UCSD-AML1 (cell line): Measurements from ENCODE around the gene LCN10.
"Not testable (repeated sequence)": the region's sequence is repeated elsewhere in the genome, so short reads cannot be mapped to it uniquely, and the experiment has no call there.

ENCODE experiments used
- DNase-seq: peaks from one replicate; lab custom pipeline; 2025; ENCODE audit not compliant: unreplicated experiment; lab: John Stamatoyannopoulos, UW

The LCN10 gene

DNA sequence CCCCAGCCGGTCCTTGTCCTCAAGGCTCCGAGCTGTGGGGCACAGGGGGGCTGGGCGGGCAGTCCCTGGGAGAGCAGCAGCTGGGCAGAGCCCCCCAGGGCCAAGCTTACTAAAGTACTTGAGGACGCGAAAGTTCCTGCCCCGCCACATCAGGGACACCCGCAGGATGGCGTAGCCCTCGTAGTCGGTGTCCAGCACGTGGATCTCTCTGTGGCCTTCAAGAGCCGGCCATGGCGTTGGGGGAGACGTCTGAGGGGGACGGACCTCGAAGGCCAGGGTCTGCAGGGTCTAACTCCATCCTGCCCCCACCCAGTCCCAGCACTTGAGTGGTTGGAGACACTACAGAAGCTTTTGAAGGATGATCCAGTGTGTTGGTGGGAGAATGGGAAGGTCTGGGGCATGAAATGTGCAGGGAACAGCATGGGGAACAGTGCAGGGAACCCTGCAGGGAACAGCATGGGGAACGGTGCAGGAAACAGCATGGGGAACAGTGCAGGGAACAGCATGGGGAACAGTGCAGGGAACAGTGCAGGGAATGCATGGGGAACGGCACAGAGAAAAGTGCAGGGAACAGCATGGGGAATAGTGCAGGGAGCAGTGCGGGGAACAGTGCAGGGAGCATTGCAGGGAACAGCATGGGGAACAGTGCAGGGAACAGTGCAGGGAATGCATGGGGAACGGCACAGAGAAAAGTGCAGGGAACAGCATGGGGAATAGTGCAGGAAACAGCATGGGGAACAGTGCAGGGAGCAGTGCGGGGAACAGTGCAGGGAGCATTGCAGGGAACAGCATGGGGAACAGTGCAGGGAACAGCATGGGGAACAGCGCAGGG lies 12.8 kb upstream of the LCN10 start:
- DNase-seq = not testable (repeated sequence)

DNA sequence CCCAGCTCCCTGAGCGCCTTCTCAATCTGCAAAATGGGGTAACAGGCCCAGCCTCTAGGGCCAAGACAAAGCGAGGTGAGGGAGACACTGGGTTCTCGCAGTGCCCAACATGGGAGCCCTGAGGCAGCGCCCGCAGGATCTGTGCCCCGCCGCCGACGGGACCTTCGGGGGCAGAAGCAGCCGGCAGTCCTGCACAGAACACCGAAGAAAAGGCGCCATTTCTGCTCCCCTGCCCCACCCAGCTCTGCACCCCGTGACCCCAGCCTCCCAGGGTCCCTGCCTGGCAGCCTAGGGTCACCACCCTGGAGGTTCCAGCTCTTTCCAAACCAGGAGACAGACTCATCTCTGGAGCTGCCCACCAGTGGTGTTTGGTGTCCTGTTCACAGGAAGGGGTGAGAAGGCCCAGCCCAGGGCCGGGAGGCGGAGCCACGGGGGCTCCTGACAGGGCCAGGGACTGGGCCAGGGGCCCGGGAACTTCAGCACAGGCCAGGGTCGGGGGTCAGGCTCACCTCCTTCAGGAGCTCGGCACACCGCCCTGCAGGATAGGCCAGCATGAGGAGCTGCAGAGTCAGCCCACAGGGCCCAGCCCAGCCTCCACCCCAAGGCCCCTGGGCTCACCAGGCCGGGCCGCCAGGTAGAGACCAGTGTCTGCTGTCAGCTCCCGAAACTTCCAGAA lies 12.0 kb upstream of the LCN10 start:
- DNase-seq = no peak

DNA sequence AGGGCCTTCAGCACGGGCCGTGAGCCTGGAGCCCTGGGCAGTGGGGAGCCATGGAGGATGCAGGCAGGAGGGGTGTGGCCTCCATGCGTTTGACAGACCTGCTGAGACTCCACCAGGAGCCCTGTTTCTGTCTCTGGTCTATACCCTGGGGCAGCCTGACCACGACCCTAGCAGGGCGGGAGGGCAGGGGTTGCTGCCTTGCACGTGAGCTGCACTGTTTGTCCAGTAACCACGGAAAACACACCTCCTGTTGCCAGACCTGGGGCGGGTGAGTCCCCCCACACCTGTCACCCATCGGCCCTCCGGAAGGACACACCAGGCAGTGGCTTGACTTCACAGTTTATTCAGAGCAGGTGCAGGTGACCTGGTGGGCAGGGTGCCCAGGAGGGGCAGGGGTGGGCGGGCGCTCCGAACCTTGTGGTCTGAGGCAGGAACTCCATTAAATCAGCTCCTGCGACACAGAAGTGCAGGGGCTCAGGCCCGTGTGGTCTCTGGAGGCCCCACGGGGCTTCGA lies 11.4 kb upstream of the LCN10 start:
- DNase-seq = no peak

DNA sequence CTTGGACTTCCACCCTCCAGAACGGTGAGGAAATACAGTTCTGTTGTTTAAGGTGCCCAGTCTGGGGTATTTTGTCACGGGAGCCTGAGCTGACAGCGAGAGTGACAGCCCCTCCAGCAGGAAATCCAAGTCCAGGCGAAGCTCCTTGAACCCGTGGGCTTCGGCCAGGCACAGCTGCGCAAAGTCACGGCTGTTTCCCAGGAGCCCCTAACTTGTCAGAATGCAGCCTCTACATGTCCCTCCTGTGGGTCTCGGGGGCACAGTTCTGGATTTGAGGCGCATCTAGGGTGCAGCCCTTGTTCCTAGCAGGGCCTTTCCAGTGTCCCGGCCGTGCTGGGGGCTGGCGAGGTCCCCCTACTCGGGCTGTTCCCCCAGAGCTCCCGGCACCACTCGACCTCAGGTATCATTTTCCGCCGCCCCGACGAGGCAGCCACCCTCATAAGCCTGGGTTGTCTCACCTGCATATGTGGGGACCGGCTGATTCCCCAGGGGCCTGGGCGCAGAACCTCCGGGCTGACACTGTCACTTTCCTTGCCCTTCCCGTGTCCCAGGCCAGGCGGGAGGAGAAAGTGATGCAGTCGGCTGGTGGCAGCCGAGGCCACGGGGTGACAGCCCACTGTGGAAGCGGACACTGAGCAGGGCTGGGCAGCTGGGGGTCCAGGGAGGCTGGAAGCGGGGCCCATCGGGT lies 10.8 kb upstream of the LCN10 start:
- no peak for DNase-seq

DNA sequence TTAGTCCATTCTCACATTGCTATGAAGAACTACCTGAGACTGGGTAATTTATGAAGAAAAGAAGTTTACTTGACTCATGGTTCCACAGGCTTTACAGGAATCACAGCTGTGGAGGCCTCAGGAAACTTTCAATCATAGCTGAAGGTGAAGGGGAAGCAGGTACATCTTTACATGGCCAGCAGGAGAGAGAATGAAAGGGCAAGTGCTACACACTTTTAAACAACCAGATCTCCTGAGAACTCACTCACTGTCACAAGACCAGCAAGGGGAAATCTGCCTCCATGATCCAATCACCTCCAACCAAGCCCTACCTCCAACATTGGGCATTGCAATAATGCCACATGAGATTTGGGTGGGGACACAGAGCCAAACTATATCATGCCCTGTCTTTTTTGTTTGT lies 9.1 kb upstream of the LCN10 start:
- no peak for DNase-seq

DNA sequence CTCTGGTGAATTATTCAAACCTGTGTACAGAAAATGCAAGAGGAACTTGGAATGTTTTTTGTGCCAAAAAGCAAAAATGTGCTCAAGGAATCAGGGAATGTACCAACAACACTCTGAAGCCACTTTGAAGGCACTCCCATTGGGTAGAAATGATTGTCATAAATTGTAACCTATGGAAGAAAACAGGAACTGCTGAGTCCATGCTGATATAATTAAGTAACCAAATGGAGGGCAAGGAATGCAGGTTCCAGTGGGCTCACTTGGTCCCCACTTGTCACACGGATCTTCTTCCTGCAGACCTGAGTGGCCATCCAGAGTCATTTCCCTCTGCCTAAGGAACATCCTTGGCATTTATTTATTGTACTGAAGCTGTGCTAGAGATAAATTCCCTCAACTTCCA lies 8.5 kb upstream of the LCN10 start:
- no peak for DNase-seq

DNA sequence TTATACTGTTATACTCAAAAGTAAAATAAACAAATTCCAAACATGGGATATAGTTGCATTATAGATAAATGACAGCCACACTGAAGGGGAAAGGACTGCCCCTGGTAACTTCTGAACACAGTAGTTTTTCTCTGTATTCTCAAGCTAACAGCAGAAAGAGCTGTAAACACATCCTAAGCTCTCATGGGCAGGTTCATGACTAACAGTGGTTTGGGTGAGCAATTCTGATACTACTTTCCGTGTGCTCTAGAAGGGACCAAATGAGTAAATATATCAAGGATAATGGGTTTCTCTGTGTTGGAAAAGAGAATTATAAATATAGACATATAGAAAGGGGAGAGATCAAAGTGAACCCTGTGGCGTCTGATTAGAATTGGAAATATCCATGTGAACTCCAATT lies 7.8 kb upstream of the LCN10 start:
- DNase-seq = no peak

DNA sequence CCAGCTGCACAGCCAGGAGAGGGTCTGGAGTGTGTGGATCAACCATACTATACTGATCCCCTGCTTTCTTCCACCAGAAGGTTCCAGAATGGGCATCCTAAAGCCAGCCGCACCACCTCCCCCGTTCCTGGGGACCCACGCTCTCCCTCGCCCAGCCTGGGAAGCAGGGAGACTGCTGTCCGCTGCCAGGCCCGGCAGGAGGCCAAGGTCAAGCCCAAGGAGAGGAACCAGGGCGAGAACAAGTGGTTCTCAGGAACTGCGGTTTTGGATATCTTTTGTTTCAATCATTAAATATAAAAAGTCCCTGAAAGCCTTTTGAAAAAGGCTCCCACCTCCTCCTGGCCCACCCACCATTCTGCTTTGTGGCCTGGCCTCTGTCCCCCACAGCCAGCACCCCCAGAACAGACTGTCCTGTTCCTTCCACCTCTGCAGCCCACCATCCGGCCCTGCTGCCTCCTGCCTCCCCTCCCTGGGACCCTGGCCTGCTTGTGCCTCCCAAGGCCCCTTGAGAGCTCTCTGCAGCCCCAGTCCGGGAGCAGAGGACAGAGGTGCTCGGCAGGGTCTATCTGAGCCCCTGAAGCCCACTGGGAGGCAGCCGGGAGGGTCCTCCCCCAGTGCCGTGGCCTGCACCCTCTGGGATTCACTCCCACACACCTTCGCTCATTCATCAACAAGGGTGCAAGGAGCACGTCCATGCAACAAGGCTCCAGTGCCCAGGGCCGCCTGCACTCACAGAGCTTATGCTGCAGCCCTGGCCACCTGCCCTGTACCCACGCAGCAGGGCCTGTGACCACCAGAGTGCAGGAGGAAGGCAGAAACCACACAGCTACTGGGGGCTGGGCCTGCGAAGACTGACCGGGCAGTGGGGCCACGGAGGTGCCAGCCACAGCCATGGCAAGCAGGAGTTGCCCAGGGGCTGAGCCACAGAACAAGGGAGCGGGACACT lies 6.2 kb upstream of the LCN10 start:
- DNase-seq = no peak

DNA sequence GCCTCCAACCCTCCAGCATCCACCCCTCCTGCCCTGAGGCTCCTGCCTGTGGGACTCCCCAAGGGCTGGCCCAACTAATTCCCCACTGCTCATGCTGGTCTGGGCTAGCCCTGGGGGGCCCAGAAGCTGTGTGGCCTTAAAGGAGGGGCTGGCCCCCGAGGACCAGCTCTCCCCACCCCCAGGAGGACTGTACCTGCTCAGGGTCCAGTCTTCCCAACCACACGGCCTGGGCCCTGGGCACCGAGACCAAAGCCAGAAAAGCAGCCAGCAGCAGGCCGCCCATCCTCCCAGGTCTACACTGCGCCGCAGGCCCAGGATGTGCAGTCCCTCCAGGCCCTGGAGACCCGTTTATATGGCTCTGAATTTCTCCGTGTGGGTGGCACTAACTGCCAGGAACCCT lies 5.5 kb upstream of the LCN10 start, which contains the start of gene LCN6:
TSS of gene LCN6 (minus strand) at position 325 of the 400 bp plus-strand sequence. CDS start at position 283, 42 bp downstream.
- no peak for DNase-seq

DNA sequence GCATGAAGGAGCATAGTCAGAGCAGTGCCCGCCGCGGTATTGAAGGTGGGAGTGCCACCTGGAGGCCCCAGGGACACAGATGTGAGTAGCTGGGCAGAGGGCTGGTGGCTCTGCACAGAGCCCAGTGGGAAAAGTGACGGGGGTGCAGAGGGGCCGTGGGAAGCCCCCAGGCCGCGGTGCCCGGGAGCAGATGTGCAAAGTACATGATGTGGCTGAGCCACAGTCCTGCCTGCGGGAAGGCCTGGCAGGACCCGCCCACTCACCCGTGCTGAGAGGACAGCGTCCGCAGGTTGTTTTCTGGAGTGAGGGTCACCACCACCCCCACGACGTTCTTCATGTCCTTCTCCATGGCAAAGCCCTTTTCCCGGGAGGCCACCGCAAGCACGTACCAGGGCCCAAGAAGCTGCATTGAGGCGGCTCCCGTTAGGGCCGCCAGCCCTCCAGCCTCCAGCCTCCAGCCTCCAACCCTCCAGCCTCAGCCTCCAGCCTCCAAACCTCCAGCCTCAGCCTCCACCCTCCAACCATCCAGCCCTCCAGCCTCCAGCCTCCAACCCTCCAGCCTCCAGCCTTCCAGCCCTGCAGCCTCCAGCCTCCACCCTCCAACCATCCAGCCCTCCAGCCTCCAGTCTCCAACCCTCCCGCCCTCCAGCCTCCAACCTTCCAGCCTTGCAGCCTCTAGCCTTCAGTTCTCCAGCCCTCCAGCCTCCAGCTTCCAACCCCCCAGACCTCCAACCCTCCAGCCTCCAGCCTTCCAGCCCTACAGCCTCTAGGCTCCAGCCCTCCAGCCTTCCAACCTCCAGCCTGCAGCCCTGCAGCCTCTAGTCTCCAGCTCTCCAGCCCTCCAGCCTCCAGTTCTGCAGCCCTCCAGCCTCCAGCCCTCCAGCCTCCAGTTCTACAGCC lies 4.7 kb upstream of the LCN10 start:
- no peak for DNase-seq

DNA sequence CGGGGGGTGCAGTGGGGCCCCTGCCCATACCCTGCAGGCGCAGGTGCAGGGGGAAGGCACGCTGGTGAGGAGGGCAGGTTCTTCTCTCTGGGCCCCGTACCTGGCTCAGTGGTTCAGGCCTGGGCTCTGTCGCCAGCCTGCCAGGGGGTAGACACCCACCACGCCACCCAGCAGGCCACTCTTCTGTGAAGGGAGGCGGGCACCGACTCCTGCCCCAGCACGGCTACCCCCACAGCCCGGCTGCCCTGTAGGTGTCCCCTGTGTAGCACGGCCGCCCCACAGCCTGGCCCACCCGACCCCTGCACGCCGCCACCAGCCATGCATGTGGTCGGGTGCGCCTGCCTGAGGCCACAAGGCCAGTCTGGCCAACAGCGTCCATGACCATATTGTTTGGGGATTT lies 3.9 kb upstream of the LCN10 start:
- no peak for DNase-seq

DNA sequence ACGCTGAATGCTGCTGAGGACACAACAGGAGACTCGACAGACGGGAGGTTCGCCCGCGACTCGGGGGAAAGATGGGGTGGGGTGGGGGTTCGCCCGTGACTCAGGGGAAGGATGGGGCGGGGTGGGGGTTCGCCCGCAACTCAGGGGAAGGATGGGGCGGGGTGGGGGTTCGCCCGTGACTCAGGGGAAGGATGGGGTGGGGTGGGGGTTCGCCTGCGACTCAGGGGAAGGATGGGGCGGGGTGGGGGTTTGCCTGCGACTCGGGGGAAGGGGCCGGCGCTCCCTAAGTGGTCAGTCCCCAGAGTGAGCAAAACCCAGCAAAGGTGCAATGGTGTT lies 3.4 kb upstream of the LCN10 start:
- no peak for DNase-seq

DNA sequence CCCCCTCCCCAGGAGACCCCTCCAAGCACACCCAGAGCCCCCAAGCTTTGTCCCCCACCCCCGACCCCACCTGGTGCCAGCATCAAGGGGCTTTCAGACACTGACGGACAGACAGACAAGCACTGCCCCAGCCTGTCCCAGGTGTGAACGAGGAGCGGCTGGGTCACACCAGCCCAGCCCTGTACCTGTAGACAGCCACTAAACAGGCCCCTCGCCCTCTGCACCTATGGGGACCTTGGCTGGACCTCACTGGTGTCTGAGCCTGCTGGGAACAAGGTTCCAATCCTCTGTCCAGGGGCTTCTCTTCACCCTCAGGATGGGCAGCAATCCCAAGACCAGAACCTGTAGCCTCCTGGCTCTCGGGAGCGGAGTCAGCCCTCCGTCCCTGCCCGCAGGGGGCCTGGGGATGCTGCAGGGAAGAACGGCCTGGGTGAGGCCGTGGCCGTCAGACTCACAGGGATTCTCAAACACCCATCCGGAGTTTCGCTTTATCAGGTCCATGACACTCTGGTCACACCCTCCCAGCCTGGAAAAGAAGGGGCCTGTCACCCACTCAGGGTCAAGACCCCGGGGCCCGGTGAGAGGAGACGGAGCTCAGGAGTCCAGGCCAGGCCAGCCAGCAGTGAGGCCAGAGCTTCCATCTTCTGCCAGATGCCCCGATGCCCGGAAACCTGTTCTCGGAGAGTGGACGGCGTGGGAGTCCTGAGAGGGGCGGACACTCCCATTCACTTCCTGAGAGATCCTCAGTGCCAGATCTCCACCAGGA lies 2.8 kb upstream of the LCN10 start:
- DNase-seq = no peak

DNA sequence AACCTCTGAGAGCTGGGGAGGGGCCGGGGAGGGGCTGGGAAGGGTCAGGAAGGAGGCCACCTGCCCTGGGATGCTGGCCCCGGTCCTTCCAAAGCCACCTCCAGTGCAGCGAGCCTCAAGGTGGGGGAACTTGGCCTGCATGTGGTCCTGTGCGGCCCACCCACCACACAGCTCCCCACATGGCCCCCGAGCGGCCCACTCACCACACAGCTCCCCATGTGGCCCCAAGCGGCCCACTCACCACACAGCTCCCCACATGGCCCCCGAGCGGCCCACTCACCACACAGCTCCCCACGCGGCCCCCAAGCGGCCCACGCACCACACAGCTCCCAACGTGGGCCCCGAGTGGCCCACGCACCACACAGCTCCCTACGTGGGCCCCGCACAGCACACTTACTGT lies 2.0 kb upstream of the LCN10 start:
- DNase-seq = no peak

DNA sequence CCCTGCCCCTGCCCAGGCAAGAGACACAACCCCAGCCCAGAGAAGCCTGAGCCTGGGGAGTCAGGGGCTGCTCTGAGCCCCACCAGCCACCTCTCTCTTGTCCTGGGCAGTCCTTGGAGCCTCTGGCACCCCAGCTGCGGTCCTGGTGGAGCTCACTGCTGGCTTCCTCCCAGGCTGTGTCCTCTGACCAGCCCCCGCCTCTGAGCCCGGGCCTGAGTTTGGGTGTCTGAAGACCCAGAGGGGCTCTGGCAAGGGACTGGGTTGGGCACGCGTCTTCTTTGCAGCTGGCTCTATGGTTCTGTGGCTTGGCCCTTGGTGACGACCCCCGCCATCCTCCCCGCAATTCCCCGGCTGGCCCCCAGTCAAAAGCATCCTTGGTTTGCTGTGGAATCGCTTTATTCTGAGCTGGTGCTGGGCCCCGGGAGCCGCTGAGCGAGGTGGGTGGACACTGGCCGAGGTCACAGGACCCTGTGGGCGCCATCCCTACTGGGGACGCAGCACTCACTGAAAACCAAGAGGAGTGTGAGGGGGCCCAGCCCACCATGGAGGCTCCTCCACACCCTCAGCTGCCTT lies 985 bp upstream of the LCN10 start:
- DNase-seq = no peak

DNA sequence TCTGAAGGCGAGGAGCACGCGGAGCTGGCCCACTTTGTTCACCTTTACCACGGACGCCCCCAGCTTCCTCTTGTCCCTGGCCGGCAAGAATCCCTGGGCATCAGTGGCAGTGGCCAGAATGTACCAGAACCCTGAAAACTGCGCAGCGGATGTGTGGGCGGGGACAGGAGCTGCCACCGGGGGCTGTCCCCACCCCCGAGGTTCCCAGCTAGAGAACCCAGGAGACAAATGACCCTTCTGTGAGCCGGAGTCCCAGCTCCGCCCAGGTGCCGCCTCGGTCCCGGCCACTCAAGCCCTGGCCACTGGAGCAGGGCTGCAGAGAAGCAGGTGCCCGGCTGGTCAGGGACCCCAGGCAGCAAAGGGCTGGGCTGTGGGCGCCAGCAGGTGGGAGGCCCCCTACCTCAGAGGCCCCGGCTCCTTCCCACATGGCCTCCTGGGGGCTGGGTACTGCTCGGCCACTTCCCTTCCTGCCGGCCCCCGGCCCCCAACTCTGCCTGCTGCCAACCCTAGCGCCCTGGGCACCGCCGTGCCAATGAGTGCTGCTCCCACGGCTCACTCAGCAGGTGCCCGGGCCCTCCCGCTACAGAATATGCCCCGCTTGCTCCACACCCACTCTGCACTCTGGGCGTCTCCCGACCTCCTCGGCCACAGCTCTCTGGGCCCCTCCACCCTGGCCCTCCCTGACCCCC lies 713 bp downstream of the LCN10 start:
- DNase-seq = no peak

DNA sequence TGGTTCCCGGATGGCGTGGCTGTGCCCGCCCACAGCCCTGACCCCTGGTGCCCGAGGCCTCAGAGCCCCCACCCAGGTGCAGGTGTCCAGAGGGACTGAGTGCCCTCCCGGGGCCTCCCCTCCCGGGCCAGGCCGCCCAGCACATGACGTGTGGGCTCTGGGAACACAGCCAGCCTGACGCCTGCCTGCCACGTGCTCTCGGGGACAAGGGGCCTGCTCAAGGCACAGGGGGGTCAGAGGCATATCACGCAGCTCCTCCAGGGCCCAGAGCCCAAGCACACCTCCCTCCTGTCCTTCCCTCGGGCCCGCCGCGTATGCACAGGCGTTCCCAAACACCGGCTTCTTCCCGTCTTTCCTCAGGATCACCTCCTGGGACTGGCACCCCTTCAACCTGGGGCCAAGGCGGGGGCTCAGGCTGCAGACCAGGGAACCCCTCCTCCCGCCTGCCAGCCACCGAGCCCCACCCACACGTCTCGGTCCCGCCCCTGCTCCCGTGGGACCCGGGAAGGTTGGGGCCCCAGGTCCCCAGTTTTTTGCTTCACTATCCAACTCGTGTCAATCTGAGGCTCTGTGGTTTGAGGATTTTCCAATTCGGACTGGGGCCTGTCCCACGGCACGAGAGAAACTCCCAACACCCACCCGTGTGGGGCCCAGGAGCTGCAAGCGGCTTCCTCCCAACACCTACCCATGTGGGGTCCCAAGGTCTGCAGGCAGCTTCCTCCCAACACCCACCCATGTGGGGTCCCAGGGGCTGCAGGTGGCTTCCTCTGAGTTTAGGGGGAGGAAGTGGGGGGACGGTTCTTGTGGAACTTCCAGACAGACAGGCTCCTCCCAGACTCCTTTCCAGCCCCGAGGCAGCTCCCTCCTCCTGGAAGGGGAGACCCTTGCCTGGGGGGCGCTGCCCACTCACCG lies 1.5 kb downstream of the LCN10 start:
- no peak for DNase-seq
